Kidney epithelial cell (primary cell): ENCODE measurements around the gene ASIC2. TPM values are rescaled to one million over a fixed set of nuclear protein-coding genes. Genes with fewer than 3 reads are reported as not detected.

ENCODE experiments used
- DNase-seq: peaks from one replicate; pipeline ENCODE4 v3.0.0-alpha.2; 2010; ENCODE audit warnings: low read depth
- H3K27me3 ChIP-seq: 2 replicates; pipeline ENCODE4 v1.6.0; 2011; ENCODE audit warnings: low read length; ENCODE audit not compliant: control insufficient read depth, insufficient read depth
- H3K36me3 ChIP-seq: 2 replicates; pipeline ENCODE4 v1.5.1; 2011; ENCODE audit warnings: low read length; ENCODE audit not compliant: control insufficient read depth, insufficient read depth
- H3K4me3 ChIP-seq: 2 replicates; pipeline ENCODE4 v1.5.1; 2011; ENCODE audit warnings: low read depth, mild to moderate bottlenecking, control low read depth, low read length
- CTCF ChIP-seq: IDR thresholded peaks from 2 replicates; pipeline ENCODE4 v1.5.1; 2011; ENCODE audit warnings: mild to moderate bottlenecking, moderate library complexity, low read length, control low read depth, inconsistent platforms; ENCODE audit not compliant: insufficient read depth, poor library complexity, severe bottlenecking
- total RNA-seq: library from RNA; depleted of rRNA; stranded (reverse); fragments of >200 nt; gene quantifications from 2 replicates; pipeline ENCODE4 v1.2.3, GENCODE V29; 2015

The ASIC2 gene
- total RNA-seq, 1 donor from 2014 or later = 0.25 TPM

GRCh38 chr17:33013596-33014375, 279.3 kb downstream of the ASIC2 start:
- H3K4me3 ChIP-seq = no peak overlapping the region
- H3K27me3 ChIP-seq = no peaks in the 10 kb centered on the region
- no peak for TF ChIP-seq CTCF
- no peaks in the 10 kb centered on the region for H3K36me3 ChIP-seq
- no peak for DNase-seq

DNA sequence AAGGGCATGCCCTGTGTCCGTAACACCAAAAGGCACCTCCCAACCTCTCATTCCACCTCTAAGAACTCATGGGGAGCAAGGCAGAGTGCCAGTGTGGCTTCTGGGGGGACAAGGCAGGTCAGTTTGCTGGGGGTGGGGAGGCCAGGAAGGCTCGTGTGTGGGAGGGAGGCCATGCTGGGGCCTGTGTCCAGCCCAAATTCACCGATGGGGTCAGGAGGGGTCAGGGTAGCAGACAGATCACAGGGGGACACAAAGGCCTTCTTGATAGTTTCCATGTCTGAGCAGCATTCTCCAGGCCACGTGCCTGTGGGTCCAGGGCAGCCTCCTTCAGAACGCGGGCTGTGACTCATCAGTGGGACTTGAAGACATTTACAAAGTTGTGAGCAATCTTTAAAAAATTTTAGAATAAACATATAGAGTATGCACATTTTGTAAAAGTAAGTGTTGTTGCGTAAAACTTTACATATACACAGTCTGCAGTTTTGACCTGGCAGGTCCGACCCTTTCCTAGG, 280.5 kb downstream of the ASIC2 start:
- no peak for TF ChIP-seq CTCF
- H3K4me3 ChIP-seq = no peak overlapping the region
- H3K27me3 ChIP-seq = no peaks in the 10 kb centered on the region
- peak; percentile 62 for DNase-seq
- H3K36me3 ChIP-seq = no peaks in the 10 kb centered on the region

GRCh38 chr17:33009636-33010035, 283.5 kb downstream of the ASIC2 start:
- DNase-seq = no peak
- no peak for TF ChIP-seq CTCF
- H3K36me3 ChIP-seq = no peaks in the 10 kb centered on the region
- H3K4me3 ChIP-seq = no peak overlapping the region
- peaks cover 4% of the 10 kb centered on the region for H3K27me3 ChIP-seq

- no peak for TF ChIP-seq CTCF
- no peak for DNase-seq
- H3K36me3 ChIP-seq = no peaks in the 10 kb centered on the region
- no peak overlapping the region for H3K4me3 ChIP-seq
- peaks cover 4% of the 10 kb centered on the region for H3K27me3 ChIP-seq
Observed at GRCh38 chr17:33007186-33007585, 285.9 kb downstream of the ASIC2 start.

DNA sequence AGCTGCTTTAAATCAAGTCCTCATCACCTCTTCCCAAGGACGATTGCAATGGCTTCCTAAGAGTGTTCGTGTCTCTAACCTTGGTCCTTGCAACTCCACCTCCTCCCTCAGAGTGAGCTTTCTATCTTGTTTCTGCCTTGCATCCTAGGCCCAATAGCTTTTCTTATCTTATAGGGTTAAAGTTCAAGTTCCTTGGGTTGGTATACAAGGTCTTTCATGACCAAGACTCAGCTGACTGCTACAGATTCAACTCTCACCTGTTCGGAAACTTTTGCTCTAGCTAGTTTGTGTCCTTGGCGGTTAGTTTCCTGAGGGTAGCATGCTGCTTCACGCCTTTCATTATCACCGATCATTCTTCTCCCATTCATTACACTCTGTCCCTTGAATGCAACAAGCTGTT, 290.8 kb downstream of the ASIC2 start:
- no peak overlapping the region for H3K4me3 ChIP-seq
- no peak for DNase-seq
- H3K27me3 ChIP-seq = peaks cover 4% of the 10 kb centered on the region
- H3K36me3 ChIP-seq = no peaks in the 10 kb centered on the region
- no peak for TF ChIP-seq CTCF

- no peak for TF ChIP-seq CTCF
- DNase-seq = peak; percentile 23
- no peaks in the 10 kb centered on the region for H3K36me3 ChIP-seq
- H3K27me3 ChIP-seq = peaks cover 3% of the 10 kb centered on the region
- no peak overlapping the region for H3K4me3 ChIP-seq
Observed at GRCh38 chr17:32998887-32999228, 294.2 kb downstream of the ASIC2 start.
